ENCODE data around the gene NLGN1. TPM values are rescaled to one million over a fixed set of nuclear protein-coding genes. Genes with fewer than 3 reads are reported as not detected.

Gene NLGN1
- total and polyA plus RNA-seq, 2 experiments from 2014 or later = 5.1 to 11.2 TPM

GRCh38 chr3:174061162-174061561 lies 663.6 kb downstream of the NLGN1 start:
- no peak overlapping the region for H3K4me2 ChIP-seq
- no peaks in the 10 kb centered on the region for H3K9me2 ChIP-seq (replicated peaks; ENCODE audit: insufficient read depth)
- H3K27me3 ChIP-seq = no peaks in the 10 kb centered on the region
- H3K9me3 ChIP-seq (ENCODE audit: low read depth) = no peaks in the 10 kb centered on the region
- H3K4me1 ChIP-seq (ENCODE audit: insufficient read depth) = no peaks in the 10 kb centered on the region
- no peak for DNase-seq (ENCODE audit: low spot score)
- H3K36me3 ChIP-seq (replicated peaks; ENCODE audit: insufficient read depth, low read depth) = no peaks in the 10 kb centered on the region
- no peaks in the 10 kb centered on the region for H4K20me1 ChIP-seq (ENCODE audit: insufficient read depth, poor library complexity, severe bottlenecking)
- TF ChIP-seq, protein P1, sequence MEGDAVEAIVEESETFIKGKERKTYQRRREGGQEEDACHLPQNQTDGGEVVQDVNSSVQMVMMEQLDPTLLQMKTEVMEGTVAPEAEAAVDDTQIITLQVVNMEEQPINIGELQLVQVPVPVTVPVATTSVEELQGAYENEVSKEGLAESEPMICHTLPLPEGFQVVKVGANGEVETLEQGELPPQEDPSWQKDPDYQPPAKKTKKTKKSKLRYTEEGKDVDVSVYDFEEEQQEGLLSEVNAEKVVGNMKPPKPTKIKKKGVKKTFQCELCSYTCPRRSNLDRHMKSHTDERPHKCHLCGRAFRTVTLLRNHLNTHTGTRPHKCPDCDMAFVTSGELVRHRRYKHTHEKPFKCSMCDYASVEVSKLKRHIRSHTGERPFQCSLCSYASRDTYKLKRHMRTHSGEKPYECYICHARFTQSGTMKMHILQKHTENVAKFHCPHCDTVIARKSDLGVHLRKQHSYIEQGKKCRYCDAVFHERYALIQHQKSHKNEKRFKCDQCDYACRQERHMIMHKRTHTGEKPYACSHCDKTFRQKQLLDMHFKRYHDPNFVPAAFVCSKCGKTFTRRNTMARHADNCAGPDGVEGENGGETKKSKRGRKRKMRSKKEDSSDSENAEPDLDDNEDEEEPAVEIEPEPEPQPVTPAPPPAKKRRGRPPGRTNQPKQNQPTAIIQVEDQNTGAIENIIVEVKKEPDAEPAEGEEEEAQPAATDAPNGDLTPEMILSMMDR (IDR thresholded peaks at IDR 0.05; ENCODE audit: poor library complexity) = no peak
- TF ChIP-seq EZH2phosphoT487 (IDR thresholded peaks at IDR 0.05; ENCODE audit: low read depth, severe bottlenecking, unreplicated experiment) (no peak), EZH2 (IDR thresholded peaks at IDR 0.05; ENCODE audit: borderline replicate concordance) (no peak)
- no peak overlapping the region for H3K4me3 ChIP-seq
- H2AFZ ChIP-seq = no peak overlapping the region
- H3K79me2 ChIP-seq = no peaks in the 10 kb centered on the region
- no peak overlapping the region for H3K27ac ChIP-seq

GRCh38 chr3:174061731-174062130 lies 664.2 kb downstream of the NLGN1 start:
- TF ChIP-seq, protein P1 (IDR thresholded peaks at IDR 0.05; ENCODE audit: poor library complexity) = no peak
- Histone ChIP-seq H3K4me2 (no peak overlapping the region), H4K20me1 (ENCODE audit: insufficient read depth, poor library complexity, severe bottlenecking) (no peaks in the 10 kb centered on the region), H3K4me1 (ENCODE audit: insufficient read depth) (no peaks in the 10 kb centered on the region), H2AFZ (no peak overlapping the region), H3K9me3 (ENCODE audit: low read depth) (no peaks in the 10 kb centered on the region), H3K27ac (no peak overlapping the region), H3K4me3 (no peak overlapping the region), H3K27me3 (no peaks in the 10 kb centered on the region), H3K79me2 (no peaks in the 10 kb centered on the region), H3K36me3 (replicated peaks; ENCODE audit: insufficient read depth, low read depth) (no peaks in the 10 kb centered on the region), H3K9me2 (replicated peaks; ENCODE audit: insufficient read depth) (no peaks in the 10 kb centered on the region)
- DNase-seq (ENCODE audit: low spot score) = no peak
- 100% methylated on average over 1 of the region's 1 CpG for WGBS (ENCODE audit: low lambda C conversion rate, missing lambda C conversion rate)

GRCh38 chr3:174062923-174063322 lies 665.4 kb downstream of the NLGN1 start:
- Histone ChIP-seq H3K9me3 (ENCODE audit: low read depth) (no peaks in the 10 kb centered on the region), H3K9me2 (replicated peaks; ENCODE audit: insufficient read depth) (no peaks in the 10 kb centered on the region), H2AFZ (no peak overlapping the region), H4K20me1 (ENCODE audit: insufficient read depth, poor library complexity, severe bottlenecking) (no peaks in the 10 kb centered on the region), H3K4me3 (no peak overlapping the region), H3K4me2 (no peak overlapping the region), H3K27me3 (no peaks in the 10 kb centered on the region), H3K27ac (no peak overlapping the region), H3K4me1 (ENCODE audit: insufficient read depth) (no peaks in the 10 kb centered on the region), H3K36me3 (replicated peaks; ENCODE audit: insufficient read depth, low read depth) (no peaks in the 10 kb centered on the region), H3K79me2 (no peaks in the 10 kb centered on the region)
- 86% methylated on average over 1 of the region's 1 CpG for WGBS (ENCODE audit: low lambda C conversion rate, missing lambda C conversion rate)
- TF ChIP-seq EZH2 (IDR thresholded peaks at IDR 0.05; ENCODE audit: borderline replicate concordance) (no peak), EZH2phosphoT487 (IDR thresholded peaks at IDR 0.05; ENCODE audit: low read depth, severe bottlenecking, unreplicated experiment) (no peak)
- TF ChIP-seq, protein P1 (IDR thresholded peaks at IDR 0.05; ENCODE audit: poor library complexity) = no peak
- DNase-seq (ENCODE audit: low spot score) = no peak

DNA sequence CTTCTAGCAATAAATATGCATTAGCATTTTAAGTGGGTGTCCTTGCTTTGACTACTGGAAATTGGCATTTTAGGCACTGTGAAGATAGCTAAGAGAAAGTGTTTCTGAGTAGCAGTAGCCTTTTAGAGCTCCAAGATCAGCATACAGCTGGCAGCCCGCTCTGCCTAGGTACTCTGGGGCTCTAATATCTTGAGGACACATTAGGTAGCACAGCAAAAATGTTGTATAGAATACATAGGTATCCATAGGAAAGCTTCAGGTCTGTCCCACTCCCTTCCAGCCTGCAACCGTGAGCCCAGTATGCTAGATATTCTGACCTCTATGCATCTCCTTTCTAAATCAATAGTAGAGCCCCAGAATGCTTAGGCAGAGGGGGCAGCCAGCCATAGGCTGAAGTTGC lies 670.5 kb downstream of the NLGN1 start:
- Histone ChIP-seq H3K27ac (no peak overlapping the region), H3K79me2 (no peaks in the 10 kb centered on the region), H3K27me3 (no peaks in the 10 kb centered on the region), H3K4me1 (ENCODE audit: insufficient read depth) (no peaks in the 10 kb centered on the region), H3K4me2 (no peak overlapping the region), H3K9me2 (replicated peaks; ENCODE audit: insufficient read depth) (no peaks in the 10 kb centered on the region), H3K36me3 (replicated peaks; ENCODE audit: insufficient read depth, low read depth) (no peaks in the 10 kb centered on the region), H2AFZ (no peak overlapping the region), H3K4me3 (no peak overlapping the region), H4K20me1 (ENCODE audit: insufficient read depth, poor library complexity, severe bottlenecking) (no peaks in the 10 kb centered on the region), H3K9me3 (ENCODE audit: low read depth) (no peaks in the 10 kb centered on the region)
- TF ChIP-seq EZH2phosphoT487 (IDR thresholded peaks at IDR 0.05; ENCODE audit: low read depth, severe bottlenecking, unreplicated experiment) (no peak), EZH2 (IDR thresholded peaks at IDR 0.05; ENCODE audit: borderline replicate concordance) (no peak)
- TF ChIP-seq, protein P1 (IDR thresholded peaks at IDR 0.05; ENCODE audit: poor library complexity) = no peak
- 90% methylated on average over 2 of the region's 2 CpGs for WGBS (ENCODE audit: low lambda C conversion rate, missing lambda C conversion rate)
- no peak for DNase-seq (ENCODE audit: low spot score)

Measured in hepatocyte (in vitro differentiated cells).